Bronchial epithelial cell (primary cell): ENCODE measurements around the gene PRKCB. TPM values are rescaled to one million over a fixed set of nuclear protein-coding genes. Genes with fewer than 3 reads are reported as not detected.

Experiments used
- DNase-seq: peaks from one replicate; pipeline ENCODE4 v3.0.0-alpha.2; 2010; ENCODE audit warnings: low read depth
- FAIRE-seq: peaks from 2 replicates; lab custom pipeline; 2011; peaks lifted over from hg19 to GRCh38; lab: Jason Lieb, UNC
- H3K27me3 ChIP-seq: 2 replicates; pipeline ENCODE4 v1.5.1; 2011; ENCODE audit warnings: low read length; ENCODE audit not compliant: control insufficient read depth, insufficient read depth
- H3K36me3 ChIP-seq: 2 replicates; pipeline ENCODE4 v1.5.1; 2011; ENCODE audit warnings: low read length; ENCODE audit not compliant: control insufficient read depth, insufficient read depth
- H3K4me3 ChIP-seq: 2 replicates; pipeline ENCODE4 v1.5.1; 2011; ENCODE audit warnings: mild to moderate bottlenecking, low read depth, low read length, control low read depth
- CTCF ChIP-seq: IDR thresholded peaks from 2 replicates; pipeline ENCODE4 v1.5.1; 2011; ENCODE audit warnings: mild to moderate bottlenecking, moderate library complexity, low read length, control low read depth, inconsistent platforms; ENCODE audit not compliant: insufficient read depth, severe bottlenecking
- total RNA-seq: library from RNA; depleted of rRNA; stranded (reverse); fragments of >200 nt; gene quantifications from 2 replicates; pipeline ENCODE4 v1.2.1, GENCODE V29; 2014

PRKCB gene
- total RNA-seq, 1 donor from 2014 or later = not detected

GRCh38 chr16:23823475-23824384, 12.1 kb upstream of the PRKCB start:
- no peak for FAIRE-seq
- H3K36me3 ChIP-seq = no peaks in the 10 kb centered on the region
- DNase-seq = no peak
- no peaks in the 10 kb centered on the region for H3K27me3 ChIP-seq
- no peak for TF ChIP-seq CTCF
- no peak overlapping the region for H3K4me3 ChIP-seq

GRCh38 chr16:23824909-23825308, 10.9 kb upstream of the PRKCB start:
- Histone ChIP-seq H3K4me3 (no peak overlapping the region), H3K27me3 (no peaks in the 10 kb centered on the region), H3K36me3 (no peaks in the 10 kb centered on the region)
- no peak for FAIRE-seq
- TF ChIP-seq CTCF = no peak
- no peak for DNase-seq

- no peak overlapping the region for H3K4me3 ChIP-seq
- no peak for TF ChIP-seq CTCF
- no peaks in the 10 kb centered on the region for H3K36me3 ChIP-seq
- DNase-seq (no peak), FAIRE-seq (no peak)
- no peaks in the 10 kb centered on the region for H3K27me3 ChIP-seq
Observed at GRCh38 chr16:23826528-23827045, 9.2 kb upstream of the PRKCB start.

GRCh38 chr16:23827057-23827456, 8.7 kb upstream of the PRKCB start:
- DNase-seq = no peak
- FAIRE-seq = no peak
- no peaks in the 10 kb centered on the region for H3K36me3 ChIP-seq

GRCh38 chr16:23829454-23829853, 6.3 kb upstream of the PRKCB start:
- Histone ChIP-seq H3K4me3 (no peak overlapping the region), H3K27me3 (no peaks in the 10 kb centered on the region), H3K36me3 (no peaks in the 10 kb centered on the region)
- no peak for TF ChIP-seq CTCF
- FAIRE-seq (no peak), DNase-seq (no peak)

More at GRCh38 chr16:23827057-23827456, 8.7 kb upstream of the PRKCB start:
- no peak for TF ChIP-seq CTCF
- Histone ChIP-seq H3K4me3 (no peak overlapping the region), H3K27me3 (no peaks in the 10 kb centered on the region)

GRCh38 chr16:23830276-23830675, 5.5 kb upstream of the PRKCB start:
- FAIRE-seq = no peak
- Histone ChIP-seq H3K36me3 (no peaks in the 10 kb centered on the region), H3K27me3 (peaks cover under 1% of the 10 kb centered on the region), H3K4me3 (no peak overlapping the region)
- no peak for TF ChIP-seq CTCF
- DNase-seq = no peak
